HL-60 (cell line): ENCODE measurements around the gene NRCAM.

Experiments used
- CTCF ChIP-seq: IDR thresholded peaks from one replicate; pipeline ENCODE4 v1.5.1; 2011; ENCODE audit warnings: low read length, control low read depth, inconsistent platforms; ENCODE audit not compliant: insufficient read depth
- GABPA ChIP-seq: IDR thresholded peaks from 2 replicates; pipeline ENCODE4 v1.6.1; 2012; ENCODE audit warnings: low read depth
- POLR2AphosphoS5 ChIP-seq: IDR thresholded peaks from 2 replicates; pipeline ENCODE4 v1.6.1; 2012; ENCODE audit warnings: low read depth
- REST ChIP-seq: IDR thresholded peaks from 2 replicates; pipeline ENCODE4 v1.6.1; 2012; ENCODE audit warnings: low read depth; ENCODE audit not compliant: insufficient replicate concordance

- TF ChIP-seq REST (no peak), CTCF (no peak), POLR2AphosphoS5 (no peak), GABPA (no peak)
Observed at GRCh38 chr7:108296911-108297310, 159.3 kb downstream of the NRCAM start.
